AG09319 (cell line): ENCODE data around the gene SLK.

Source experiments
- DNase-seq: peaks from one replicate; pipeline ENCODE4 v3.0.0-alpha.2; 2010; ENCODE audit warnings: low read depth; ENCODE audit errors: extremely low read depth
- TF ChIP-seq, protein P1 (sequence below): IDR thresholded peaks from 2 replicates; pipeline ENCODE4 v1.5.1; 2011; ENCODE audit warnings: low read depth, mild to moderate bottlenecking, inconsistent platforms, low read length, moderate library complexity

The SLK gene

DNA sequence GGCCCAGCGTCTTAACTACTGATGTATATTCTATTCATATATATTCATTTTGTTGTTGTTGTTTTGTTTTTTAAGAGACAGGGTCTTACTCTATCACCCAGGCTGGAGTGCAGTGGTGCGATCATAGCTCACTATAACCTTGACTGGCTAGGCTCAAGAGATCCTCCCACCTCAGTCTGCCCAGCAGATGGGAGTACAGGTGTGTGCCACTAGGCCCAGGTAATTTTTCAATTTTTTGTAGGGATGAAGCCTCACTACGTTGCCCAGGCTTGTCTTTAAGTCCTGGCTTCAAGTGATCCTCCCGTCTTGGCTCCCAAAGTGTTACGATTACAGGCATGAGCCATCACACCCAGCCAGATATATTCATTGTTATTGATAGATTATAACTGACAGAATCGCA is 36.1 kb upstream of the SLK start:
- no peak for DNase-seq
- TF ChIP-seq, protein P1, sequence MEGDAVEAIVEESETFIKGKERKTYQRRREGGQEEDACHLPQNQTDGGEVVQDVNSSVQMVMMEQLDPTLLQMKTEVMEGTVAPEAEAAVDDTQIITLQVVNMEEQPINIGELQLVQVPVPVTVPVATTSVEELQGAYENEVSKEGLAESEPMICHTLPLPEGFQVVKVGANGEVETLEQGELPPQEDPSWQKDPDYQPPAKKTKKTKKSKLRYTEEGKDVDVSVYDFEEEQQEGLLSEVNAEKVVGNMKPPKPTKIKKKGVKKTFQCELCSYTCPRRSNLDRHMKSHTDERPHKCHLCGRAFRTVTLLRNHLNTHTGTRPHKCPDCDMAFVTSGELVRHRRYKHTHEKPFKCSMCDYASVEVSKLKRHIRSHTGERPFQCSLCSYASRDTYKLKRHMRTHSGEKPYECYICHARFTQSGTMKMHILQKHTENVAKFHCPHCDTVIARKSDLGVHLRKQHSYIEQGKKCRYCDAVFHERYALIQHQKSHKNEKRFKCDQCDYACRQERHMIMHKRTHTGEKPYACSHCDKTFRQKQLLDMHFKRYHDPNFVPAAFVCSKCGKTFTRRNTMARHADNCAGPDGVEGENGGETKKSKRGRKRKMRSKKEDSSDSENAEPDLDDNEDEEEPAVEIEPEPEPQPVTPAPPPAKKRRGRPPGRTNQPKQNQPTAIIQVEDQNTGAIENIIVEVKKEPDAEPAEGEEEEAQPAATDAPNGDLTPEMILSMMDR: no peak

DNA sequence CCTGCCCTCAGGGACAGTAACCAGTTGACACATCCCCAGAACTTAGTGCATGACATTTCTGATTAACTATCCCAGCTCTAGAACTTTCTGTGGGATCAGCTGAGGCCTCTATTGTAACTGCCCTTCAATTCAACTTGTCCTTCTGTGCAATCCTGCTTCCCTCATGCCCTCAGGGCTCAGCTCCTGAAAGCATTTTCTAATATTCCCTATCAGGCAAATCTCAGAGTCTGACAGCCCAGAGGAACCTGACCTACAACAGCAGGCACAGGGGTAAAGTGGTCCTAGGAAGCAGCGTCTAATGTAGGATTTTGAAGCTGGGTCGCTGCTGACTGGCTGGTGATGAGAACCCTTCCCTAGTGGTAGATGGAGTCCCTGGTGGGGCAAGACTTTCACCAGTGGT is 35.3 kb upstream of the SLK start:
- no peak for DNase-seq

DNA sequence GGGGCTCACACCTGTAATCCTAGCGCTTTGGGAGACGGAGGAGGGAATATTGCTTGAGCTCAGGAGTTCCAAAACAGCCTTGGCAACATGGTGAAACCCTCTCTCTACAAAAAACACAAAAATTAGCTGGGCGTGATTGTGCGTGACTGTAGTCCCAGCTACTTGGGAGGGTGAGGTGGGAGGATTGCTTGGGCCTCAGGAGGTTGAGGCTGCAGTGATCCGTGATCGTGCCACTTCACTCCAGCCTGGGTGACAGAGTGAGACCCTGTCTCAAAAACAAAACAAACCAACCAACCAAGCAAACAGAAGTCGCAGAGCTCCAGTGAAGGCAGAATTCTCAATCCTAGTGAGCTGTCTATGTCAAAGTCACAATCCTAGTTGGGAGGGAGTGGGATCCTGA is 34.7 kb upstream of the SLK start:
- TF ChIP-seq, protein P1: no peak
- no peak for DNase-seq

More for the DNA sequence above, 35.3 kb upstream of the SLK start:
- TF ChIP-seq, protein P1: no peak

DNA sequence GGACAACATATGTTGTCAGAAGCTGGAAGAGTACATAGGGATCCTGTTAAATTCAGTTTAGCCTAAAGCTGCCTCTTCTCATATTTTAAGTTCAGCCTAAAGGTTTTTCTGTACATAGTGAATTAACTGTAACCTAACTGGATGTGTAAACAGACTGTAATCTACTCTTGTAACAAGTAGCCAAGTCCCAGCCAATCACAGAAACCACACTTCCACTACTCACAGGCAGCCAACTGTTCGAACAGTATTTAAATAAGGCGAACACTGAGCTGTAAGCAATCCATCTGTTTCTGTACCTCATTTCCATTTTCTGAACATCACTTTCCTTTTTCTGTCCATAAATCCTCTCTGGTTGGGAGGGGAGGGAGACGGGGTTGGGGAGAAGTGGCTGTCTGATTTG is 34.0 kb upstream of the SLK start:
- DNase-seq: no peak
- TF ChIP-seq, protein P1: no peak

DNA sequence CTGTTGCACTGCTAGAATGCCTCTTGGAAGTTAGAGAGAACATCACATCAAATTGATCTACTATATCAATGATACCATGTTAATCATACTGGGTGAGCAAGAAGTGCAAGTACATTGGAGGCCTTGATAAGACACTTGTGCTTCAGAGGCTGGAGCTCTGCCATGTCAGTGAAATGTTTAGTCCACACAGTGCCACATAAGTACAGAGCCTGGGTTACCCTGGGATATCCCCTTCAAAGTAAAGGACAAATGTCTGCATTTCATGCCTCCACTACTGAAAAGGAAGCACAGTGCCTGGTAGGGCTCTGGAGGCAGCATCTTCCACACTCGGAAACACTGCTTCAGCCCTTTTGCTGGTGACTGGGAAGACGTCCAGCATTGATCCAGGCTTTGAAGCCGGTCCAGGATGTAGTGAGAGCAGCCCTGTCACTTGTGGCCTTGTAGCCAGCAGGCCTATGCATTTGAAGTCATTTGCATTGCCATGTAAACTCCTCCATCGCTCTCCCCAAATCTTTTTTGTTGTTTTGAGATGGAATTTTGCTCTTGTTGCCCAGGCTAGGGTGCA is 33.3 kb upstream of the SLK start:
- no peak for DNase-seq
- TF ChIP-seq, protein P1: no peak

DNA sequence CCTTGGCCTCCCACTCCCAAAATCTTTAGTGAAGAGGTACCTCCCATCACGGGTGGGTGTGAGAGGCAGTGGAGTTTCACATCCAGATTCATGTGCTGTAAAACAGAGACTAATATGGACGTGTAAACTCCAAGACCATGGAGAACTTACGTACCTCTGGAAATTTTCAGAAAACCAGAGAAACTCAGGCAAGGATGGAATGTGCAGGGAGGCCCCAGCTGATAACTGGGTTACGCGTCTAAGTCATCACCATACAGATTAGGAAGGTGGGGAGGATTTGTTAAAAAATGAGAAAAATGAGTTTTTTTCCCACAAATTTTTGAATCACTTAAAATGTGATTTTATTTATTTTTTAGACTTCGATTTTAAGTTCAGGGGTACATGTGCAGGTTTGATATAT is 32.6 kb upstream of the SLK start:
- no peak for DNase-seq
- TF ChIP-seq, protein P1: no peak

DNA sequence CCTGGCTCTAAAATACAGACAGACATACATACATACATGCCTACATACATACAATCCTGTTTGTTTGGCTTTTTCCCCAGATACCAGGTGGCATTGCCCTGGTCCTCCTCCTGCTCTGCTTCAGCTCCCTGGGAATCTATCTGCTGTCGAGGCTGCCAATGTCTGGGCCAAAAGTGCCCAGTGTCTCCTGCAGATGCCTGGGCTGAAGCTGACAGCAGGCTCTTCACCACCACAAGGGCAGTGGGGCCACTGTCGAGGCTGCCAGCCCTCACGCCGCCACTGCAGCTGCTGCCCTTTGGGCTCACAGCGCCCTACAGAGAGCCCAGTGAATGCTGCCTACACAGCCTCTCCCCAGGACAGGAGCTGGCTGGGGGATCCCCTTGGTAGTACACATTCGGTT is 30.9 kb upstream of the SLK start:
- TF ChIP-seq, protein P1: no peak
- DNase-seq: no peak
